A673 (cell line): ENCODE results near the gene SLCO1B1.

Experiments
- CTCF ChIP-seq: fragments of 300-800, 200-600 bp; sonication (generic); conservative IDR thresholded peaks from 2 replicates; pipeline ENCODE4 v1.5.1; 2017; ENCODE audit warnings: low read depth, mild to moderate bottlenecking, antibody characterized with exemption, low read length, moderate library complexity, mixed read lengths
- EZH2 ChIP-seq: fragments of 200-600 bp; sonication (generic); IDR thresholded peaks from 2 replicates; pipeline ENCODE4 v1.6.1; 2017; ENCODE audit warnings: borderline replicate concordance, low read depth, mild to moderate bottlenecking, mixed read lengths, antibody characterized with exemption, low read length; ENCODE audit not compliant: poor library complexity, severe bottlenecking

DNA sequence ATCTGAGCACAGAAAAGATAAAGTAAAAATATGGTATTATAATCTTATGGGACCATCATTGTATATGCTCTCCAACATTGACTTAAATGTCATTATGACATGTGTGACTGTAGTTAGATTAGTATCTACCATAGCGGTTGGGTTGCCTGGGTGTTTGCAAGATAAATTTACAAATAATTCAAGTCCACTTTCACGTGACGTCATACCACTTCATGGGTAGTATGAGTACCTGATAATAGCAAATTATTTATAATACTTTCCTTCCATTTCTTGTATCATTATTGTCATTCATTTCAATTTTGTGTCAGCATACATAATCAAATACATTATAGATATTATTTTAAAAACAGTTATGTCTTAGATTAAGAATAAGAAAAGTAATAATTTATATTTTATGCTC lies 20.2 kb downstream of the SLCO1B1 start:
- no peak for TF ChIP-seq CTCF
- TF ChIP-seq EZH2, result no peak
